ENCODE data around the gene CASK.

Gene CASK

GRCh38 chrX:41827886-41828285 lies 95.5 kb downstream of the CASK start:
- no peak for DNase-seq

- no peak for DNase-seq
Observed at GRCh38 chrX:41825796-41826195, 97.6 kb downstream of the CASK start.

- DNase-seq = no peak
Observed at GRCh38 chrX:41824551-41824950, 98.8 kb downstream of the CASK start.

GRCh38 chrX:41823402-41823801 lies 100.0 kb downstream of the CASK start:
- no peak for DNase-seq

- no peak for DNase-seq
Observed at GRCh38 chrX:41822892-41823291, 100.5 kb downstream of the CASK start.

- no peak for DNase-seq
Observed at GRCh38 chrX:41808047-41808446, 115.3 kb downstream of the CASK start.

- DNase-seq = no peak
Observed at GRCh38 chrX:41802958-41803357, 120.4 kb downstream of the CASK start.

GRCh38 chrX:41799661-41800060 lies 123.7 kb downstream of the CASK start:
- no peak for DNase-seq

GRCh38 chrX:41796577-41796976 lies 126.8 kb downstream of the CASK start:
- DNase-seq = no peak

- DNase-seq = no peak
Observed at GRCh38 chrX:41796046-41796445, 127.3 kb downstream of the CASK start.

GRCh38 chrX:41789374-41789773 lies 134.0 kb downstream of the CASK start:
- no peak for DNase-seq

- DNase-seq = no peak
Observed at GRCh38 chrX:41785685-41786084, 137.7 kb downstream of the CASK start.

- no peak for DNase-seq
Observed at GRCh38 chrX:41781500-41781899, 141.9 kb downstream of the CASK start.

GRCh38 chrX:41779941-41780340 lies 143.4 kb downstream of the CASK start:
- no peak for DNase-seq

- no peak for DNase-seq
Observed at GRCh38 chrX:41779030-41779564, 144.3 kb downstream of the CASK start.

- no peak for DNase-seq
Observed at GRCh38 chrX:41761702-41762101, 161.7 kb downstream of the CASK start.

- no peak for DNase-seq
Observed at GRCh38 chrX:41761169-41761568, 162.2 kb downstream of the CASK start.

- peak; percentile 6 for DNase-seq
Observed at GRCh38 chrX:41759817-41760216, 163.5 kb downstream of the CASK start.

GRCh38 chrX:41758401-41758800 lies 165.0 kb downstream of the CASK start:
- no peak for DNase-seq

- DNase-seq = no peak
Observed at GRCh38 chrX:41750716-41751115, 172.6 kb downstream of the CASK start.

- no peak for DNase-seq
Observed at GRCh38 chrX:41739871-41740270, 183.5 kb downstream of the CASK start.

GRCh38 chrX:41737065-41737464 lies 186.3 kb downstream of the CASK start:
- peak; percentile 28 for DNase-seq

- no peak for DNase-seq
Observed at GRCh38 chrX:41734530-41734929, 188.8 kb downstream of the CASK start.

GRCh38 chrX:41733939-41734338 lies 189.4 kb downstream of the CASK start:
- no peak for DNase-seq

GRCh38 chrX:41732260-41732659 lies 191.1 kb downstream of the CASK start:
- no peak for DNase-seq

- DNase-seq = no peak
Observed at GRCh38 chrX:41730081-41730480, 193.3 kb downstream of the CASK start.
